Memory B cell (primary cell): ENCODE data around the gene IKZF1.

ENCODE experiments used
- ATAC-seq: fragments of 150-1000 bp; cut with Tn5 transposase; 2 replicates; pipeline ENCODE4 v1.10.0; 2021; ENCODE audit warnings: low read depth, mild to moderate bottlenecking, moderate library complexity
- DNase-seq, 2 donors: peaks; one replicate each; pipeline ENCODE4 v3.0.0; 2022; ENCODE audit warnings: low spot score in 2 of 2
- H3K27ac Mint-ChIP-seq: one replicate; pipeline ENCODE4 v1.8.0; 2022; ENCODE audit warnings: mild to moderate bottlenecking, moderate library complexity, mixed read lengths
- H3K27me3 Mint-ChIP-seq: one replicate; pipeline ENCODE4 v1.8.0; 2022; ENCODE audit warnings: mixed read lengths
- H3K36me3 Mint-ChIP-seq: one replicate; pipeline ENCODE4 v1.8.0; 2022; ENCODE audit warnings: mild to moderate bottlenecking, mixed read lengths
- H3K4me1 Mint-ChIP-seq: one replicate; pipeline ENCODE4 v1.8.0; 2022; ENCODE audit warnings: mixed read lengths
- H3K4me3 Mint-ChIP-seq: one replicate; pipeline ENCODE4 v1.8.0; 2022; ENCODE audit warnings: mild to moderate bottlenecking, moderate library complexity, mixed read lengths
- H3K9me3 Mint-ChIP-seq: one replicate; pipeline ENCODE4 v1.8.0; 2022; ENCODE audit warnings: mixed read lengths

The IKZF1 gene

DNA sequence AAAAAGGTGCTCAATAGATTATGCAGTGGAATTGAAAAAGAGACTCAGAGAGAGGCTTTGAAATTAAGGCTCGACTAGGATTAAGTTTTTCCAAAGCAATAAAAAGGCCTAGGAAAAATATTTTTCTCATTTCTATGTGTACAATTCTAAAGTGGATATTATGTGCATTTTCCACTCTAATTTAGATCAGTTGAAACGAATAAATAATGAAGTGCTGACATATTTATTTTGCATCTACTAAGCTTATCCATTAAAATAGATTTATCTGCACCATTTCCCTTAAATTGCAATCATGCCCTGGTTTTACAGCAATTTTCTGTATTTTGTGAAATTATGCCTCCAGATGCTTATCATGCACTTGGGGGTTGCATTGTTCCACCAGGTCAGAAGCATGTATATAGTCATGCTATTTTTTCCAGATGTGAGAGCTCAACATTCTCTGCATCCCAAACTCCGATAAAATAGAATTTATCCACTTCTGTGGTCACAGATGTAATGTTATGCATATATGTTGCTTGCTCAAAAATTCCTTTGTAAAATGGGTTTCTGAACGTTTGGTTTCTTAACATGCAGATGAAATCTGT lies 127.3 kb downstream of the IKZF1 start:
- Mint-ChIP-seq H3K36me3 (peaks cover 2% of the 10 kb centered on the region), H3K4me3 (no peak overlapping the region), H3K9me3 (no peaks in the 10 kb centered on the region), H3K27me3 (no peaks in the 10 kb centered on the region), H3K27ac (no peak overlapping the region), H3K4me1 (no peaks in the 10 kb centered on the region)
- ATAC-seq, result no peak
- DNase-seq, result no peak

DNA sequence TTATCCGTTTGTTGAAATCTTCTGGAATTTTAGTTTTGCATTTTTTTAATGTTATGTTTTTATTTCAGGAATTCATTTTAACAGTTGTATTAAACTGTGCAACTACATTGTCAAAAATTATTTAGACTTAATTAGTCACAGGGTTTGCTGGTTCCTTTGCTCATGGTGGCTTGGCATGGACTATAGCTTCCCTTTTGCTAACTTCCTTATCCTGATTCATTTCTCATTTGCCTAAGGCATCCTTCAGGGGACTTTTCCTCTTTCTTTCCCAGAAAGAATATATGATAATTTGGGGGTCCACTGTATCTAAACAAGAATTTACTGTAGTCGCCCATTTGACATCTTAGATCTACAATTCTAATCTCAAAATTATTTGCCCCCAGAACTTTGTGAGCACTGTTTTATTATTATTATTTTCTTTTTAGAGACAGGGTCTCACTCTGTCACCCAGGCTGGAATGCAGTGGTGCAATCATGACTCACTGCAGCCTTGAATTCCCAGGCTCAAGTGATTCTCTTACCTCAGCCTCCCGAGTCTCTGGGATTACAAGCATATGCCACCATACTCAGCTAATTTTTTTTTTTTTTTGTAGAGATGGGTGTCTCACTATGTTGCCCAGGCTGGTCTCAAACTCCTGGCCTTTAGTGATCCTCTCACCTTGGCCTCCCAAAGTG lies 131.8 kb downstream of the IKZF1 start:
- Mint-ChIP-seq H3K4me3 (no peak overlapping the region), H3K27me3 (no peaks in the 10 kb centered on the region), H3K4me1 (no peaks in the 10 kb centered on the region), H3K9me3 (no peaks in the 10 kb centered on the region), H3K27ac (no peak overlapping the region), H3K36me3 (peaks cover 19% of the 10 kb centered on the region)
- ATAC-seq (no peak), DNase-seq (no peak)

DNA sequence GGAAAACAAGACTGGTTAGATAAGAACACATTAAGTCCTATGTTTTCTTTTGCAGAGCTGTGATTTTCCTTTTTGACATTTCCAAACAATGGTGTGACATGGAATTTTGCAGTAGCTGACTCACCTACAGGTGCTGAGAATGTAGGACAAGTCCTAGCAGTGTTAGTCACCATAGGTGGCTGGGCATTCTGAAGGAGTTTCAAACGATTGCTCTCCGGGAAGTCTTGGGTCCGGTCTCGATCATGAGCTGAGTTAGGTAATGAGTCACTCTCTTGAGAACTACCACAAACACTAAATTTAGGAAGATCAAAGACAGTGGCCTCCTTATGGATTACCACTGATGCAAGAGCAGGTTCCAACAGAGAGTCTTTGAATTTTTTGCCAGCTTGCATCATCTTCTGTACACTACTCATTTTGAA lies 142.0 kb downstream of the IKZF1 start:
- no peak for ATAC-seq
- H3K9me3 Mint-ChIP-seq, result no peaks in the 10 kb centered on the region
- H3K36me3 Mint-ChIP-seq, result peaks cover 27% of the 10 kb centered on the region
- DNase-seq, result no peak
- H3K27me3 Mint-ChIP-seq, result no peaks in the 10 kb centered on the region
- H3K4me3 Mint-ChIP-seq, result no peak overlapping the region
- no peak overlapping the region for H3K27ac Mint-ChIP-seq
- peaks cover 6% of the 10 kb centered on the region for H3K4me1 Mint-ChIP-seq

DNA sequence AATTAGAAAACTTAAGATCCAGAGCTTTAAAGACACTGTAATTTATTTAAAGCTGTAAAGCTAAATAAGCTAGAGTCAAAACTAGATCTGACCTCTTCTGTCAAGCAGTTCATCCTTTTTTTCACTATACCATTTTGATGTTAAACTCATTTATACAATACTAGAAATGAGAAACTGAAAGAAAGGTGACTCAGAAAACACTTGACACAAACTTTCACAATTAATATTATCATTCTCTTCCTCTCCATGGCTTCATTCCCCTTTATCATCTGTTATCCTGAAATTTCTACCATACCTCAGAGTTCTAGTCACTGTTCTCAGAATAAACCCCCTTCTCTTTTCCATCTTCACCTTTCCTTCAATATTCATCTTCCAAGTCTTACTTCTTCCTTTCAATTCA lies 144.3 kb downstream of the IKZF1 start:
- no peak overlapping the region for H3K4me3 Mint-ChIP-seq
- DNase-seq, result no peak
- H3K36me3 Mint-ChIP-seq, result peaks cover 22% of the 10 kb centered on the region
- ATAC-seq, result no peak
- H3K4me1 Mint-ChIP-seq, result peaks cover 6% of the 10 kb centered on the region
- peak overlapping the region; percentile 20 for H3K27ac Mint-ChIP-seq
- no peaks in the 10 kb centered on the region for H3K27me3 Mint-ChIP-seq
- no peaks in the 10 kb centered on the region for H3K9me3 Mint-ChIP-seq

DNA sequence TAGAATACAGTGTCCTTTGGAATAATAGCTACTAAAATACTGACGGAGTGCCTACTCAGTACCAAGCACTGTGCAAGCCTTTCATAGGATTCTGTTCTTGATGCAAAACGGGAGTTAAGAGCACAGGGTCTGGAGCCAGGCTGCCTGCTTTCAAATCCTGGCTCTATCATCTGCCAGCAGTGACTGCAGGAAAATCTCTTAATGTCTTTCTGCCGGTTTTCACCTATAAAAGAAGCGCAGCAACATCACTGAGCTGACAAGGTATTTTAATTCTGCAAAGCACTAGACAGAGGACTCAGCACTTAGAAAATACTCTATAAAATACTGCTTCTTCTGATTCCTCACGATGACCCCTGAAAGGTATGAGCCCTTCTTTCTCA lies 145.0 kb downstream of the IKZF1 start:
- H3K9me3 Mint-ChIP-seq, result no peaks in the 10 kb centered on the region
- H3K36me3 Mint-ChIP-seq, result peaks cover 20% of the 10 kb centered on the region
- no peak for ATAC-seq
- DNase-seq, result no peak
- no peaks in the 10 kb centered on the region for H3K27me3 Mint-ChIP-seq
- H3K27ac Mint-ChIP-seq, result peak overlapping the region; percentile 92
- H3K4me1 Mint-ChIP-seq, result peaks cover 6% of the 10 kb centered on the region
- H3K4me3 Mint-ChIP-seq, result peak overlapping the region; percentile 90

DNA sequence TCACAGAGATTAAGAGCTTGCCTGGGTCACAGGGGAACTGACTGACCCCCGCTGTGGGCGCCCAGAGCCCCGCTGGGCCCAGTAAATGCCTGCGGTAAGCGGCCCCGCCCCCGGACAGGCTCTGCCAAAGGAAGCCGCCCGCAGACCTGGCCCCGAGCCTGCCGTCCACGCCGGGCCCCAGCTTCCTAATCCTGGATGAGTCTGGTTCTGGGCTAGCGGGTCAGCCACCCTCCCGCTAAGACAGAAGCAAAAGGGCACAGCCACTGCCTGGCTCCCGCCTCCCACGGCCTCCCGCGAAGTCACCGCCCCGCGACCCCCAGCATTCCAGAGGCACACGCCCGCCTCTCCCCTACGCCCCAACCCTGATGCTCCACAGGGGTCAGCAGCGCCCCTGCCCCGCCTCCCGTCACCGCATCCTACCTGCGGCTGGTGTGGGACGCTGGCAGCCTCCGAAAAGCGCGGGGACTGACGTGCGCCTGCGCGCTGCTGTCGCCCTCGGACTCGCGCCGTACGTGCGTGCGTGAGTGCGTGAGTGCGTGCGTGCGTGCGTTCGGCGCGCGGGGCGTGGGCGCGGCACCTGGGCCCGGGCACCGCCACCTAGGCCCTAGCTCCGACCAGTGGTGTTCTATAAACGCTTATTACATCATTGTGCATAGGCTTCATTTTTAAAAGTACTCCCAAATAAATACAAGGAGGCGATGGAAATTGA lies 145.5 kb downstream of the IKZF1 start, which contains the start of gene FIGNL1:
Gene FIGNL1 (minus strand): TSS at position 470 of the 709 bp plus-strand sequence. CDS start 3,063 bp downstream, outside the sequence.
- Mint-ChIP-seq H3K4me1 (peaks cover 6% of the 10 kb centered on the region), H3K4me3 (peak within 1 kb of the TSS; percentile 90), H3K27ac (peak within 1 kb of the TSS; percentile 92)

DNA sequence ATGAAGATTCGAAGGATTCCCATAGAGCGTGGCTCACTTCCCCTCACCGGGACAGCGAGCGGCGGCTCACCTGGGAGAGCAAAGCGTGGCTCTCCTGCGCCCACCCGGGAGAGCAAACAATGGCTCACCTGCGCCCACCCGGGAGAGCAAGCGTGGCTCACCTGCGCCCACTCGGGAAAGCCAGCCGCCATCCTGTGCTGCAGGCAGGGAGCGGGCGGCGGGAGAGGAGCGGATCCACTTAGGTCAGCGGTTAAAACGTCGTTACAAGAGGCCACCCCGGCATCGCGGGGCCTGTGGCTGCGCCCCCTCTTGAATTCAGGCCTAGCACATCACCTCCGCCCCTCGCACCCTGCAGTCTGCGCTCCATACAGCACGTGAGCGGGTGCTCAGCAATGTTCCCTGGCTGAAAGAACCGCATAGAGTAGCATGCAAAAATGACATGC lies 146.1 kb downstream of the IKZF1 start:
- Mint-ChIP-seq H3K9me3 (no peaks in the 10 kb centered on the region), H3K27ac (peak overlapping the region; percentile 92), H3K4me1 (peaks cover 6% of the 10 kb centered on the region), H3K36me3 (peaks cover 16% of the 10 kb centered on the region), H3K27me3 (peaks cover under 1% of the 10 kb centered on the region), H3K4me3 (peak overlapping the region; percentile 90)
- DNase-seq (no peak), ATAC-seq (peak; percentile 26)

More for the DNA sequence above, 145.5 kb downstream of the IKZF1 start, which contains the start of gene FIGNL1:
- ATAC-seq, result peak; percentile 98
- H3K9me3 Mint-ChIP-seq, result no peaks in the 10 kb centered on the region
- DNase-seq, result peak; percentile 64 to 68
- H3K27me3 Mint-ChIP-seq, result no peaks in the 10 kb centered on the region
- H3K36me3 Mint-ChIP-seq, result peaks cover 20% of the 10 kb centered on the region
